H9 (cell line): ENCODE data around the gene NEK5. TPM values are rescaled to one million over a fixed set of nuclear protein-coding genes. Genes with fewer than 3 reads are reported as not detected.

Source experiments
- DNase-seq: peaks from one replicate; pipeline ENCODE4 v3.0.0-alpha.2; 2017
- H2AFZ ChIP-seq: one replicate; pipeline ENCODE4 v1.6.1; 2013; ENCODE audit warnings: mild to moderate bottlenecking, low read length, control low read depth, moderate library complexity
- H2AK5ac ChIP-seq: 2 replicates; pipeline ENCODE4 v1.6.1; 2013; ENCODE audit warnings: low read length, control low read depth, mixed read lengths; ENCODE audit not compliant: insufficient read length
- H2BK120ac ChIP-seq: one replicate; pipeline ENCODE4 v1.6.1; 2013; ENCODE audit warnings: low read depth, mild to moderate bottlenecking, low read length, control low read depth, inconsistent platforms; ENCODE audit not compliant: poor library complexity, severe bottlenecking
- H2BK12ac ChIP-seq: 2 replicates; pipeline ENCODE4 v1.6.1; 2013; ENCODE audit warnings: low read length, control low read depth, mixed read lengths, low read depth; ENCODE audit not compliant: insufficient read length
- H2BK15ac ChIP-seq: 2 replicates; pipeline ENCODE4 v1.6.1; 2013; ENCODE audit warnings: low read depth, low read length, control low read depth
- H2BK20ac ChIP-seq: one replicate; pipeline ENCODE4 v1.6.1; 2013; ENCODE audit warnings: low read depth, mild to moderate bottlenecking, low read length, control low read depth, inconsistent platforms; ENCODE audit not compliant: poor library complexity, severe bottlenecking
- H2BK5ac ChIP-seq: 2 replicates; pipeline ENCODE4 v1.6.1; 2013; ENCODE audit warnings: low read length, control low read depth, mixed read lengths; ENCODE audit not compliant: insufficient read length
- H3K14ac ChIP-seq: 2 replicates; pipeline ENCODE4 v1.6.1; 2013; ENCODE audit warnings: low read length, control low read depth; ENCODE audit not compliant: insufficient read depth
- H3K18ac ChIP-seq: 2 replicates; pipeline ENCODE4 v1.6.1; 2013; ENCODE audit warnings: low read depth, mild to moderate bottlenecking, mixed read lengths, low read length, control low read depth; ENCODE audit not compliant: insufficient read length
- H3K23ac ChIP-seq: 2 replicates; pipeline ENCODE4 v1.6.1; 2013; ENCODE audit warnings: low read length, control low read depth, mixed read lengths, low read depth; ENCODE audit not compliant: insufficient read length
- H3K23me2 ChIP-seq: 2 replicates; pipeline ENCODE4 v1.6.1; 2013; ENCODE audit warnings: low read depth, mild to moderate bottlenecking, mixed read lengths, low read length, control low read depth; ENCODE audit not compliant: insufficient read length, poor library complexity, severe bottlenecking
- H3K27ac ChIP-seq: 2 replicates; pipeline ENCODE4 v1.5.1; 2013; ENCODE audit warnings: low read length, control low read depth, mixed read lengths, low read depth; ENCODE audit not compliant: insufficient read length
- H3K27me3 ChIP-seq: 2 replicates; pipeline ENCODE4 v1.6.1; 2013; ENCODE audit warnings: low read length, control low read depth, inconsistent platforms; ENCODE audit not compliant: insufficient read depth
- H3K4ac ChIP-seq: 2 replicates; pipeline ENCODE4 v1.6.1; 2013; ENCODE audit warnings: low read depth, mild to moderate bottlenecking, control low read depth, inconsistent platforms, low read length, moderate library complexity
- H3K4me1 ChIP-seq: 2 replicates; pipeline ENCODE4 v1.6.1; 2013; ENCODE audit warnings: low read length, control low read depth, inconsistent platforms; ENCODE audit not compliant: insufficient read depth
- H3K4me2 ChIP-seq: 2 replicates; pipeline ENCODE4 v1.6.1; 2013; ENCODE audit warnings: low read length, control low read depth, mixed read lengths; ENCODE audit not compliant: insufficient read length, insufficient read depth
- H3K56ac ChIP-seq: 2 replicates; pipeline ENCODE4 v1.6.1; 2013; ENCODE audit warnings: low read depth, mild to moderate bottlenecking, mixed read lengths, low read length, control low read depth; ENCODE audit not compliant: insufficient read length
- H3K79me1 ChIP-seq: 2 replicates; pipeline ENCODE4 v1.6.1; 2013; ENCODE audit warnings: low read depth, mild to moderate bottlenecking, moderate library complexity, low read length, control low read depth, inconsistent platforms; ENCODE audit not compliant: insufficient read depth, poor library complexity, severe bottlenecking
- H3K79me2 ChIP-seq: 2 replicates; pipeline ENCODE4 v1.6.1; 2013; ENCODE audit warnings: low read length, control low read depth, inconsistent platforms; ENCODE audit not compliant: insufficient read depth
- H3K9ac ChIP-seq: 2 replicates; pipeline ENCODE4 v1.6.1; 2013; ENCODE audit warnings: low read length, control low read depth, mixed read lengths; ENCODE audit not compliant: insufficient read length; ENCODE audit errors: extremely low read depth
- H3K9me3 ChIP-seq: one replicate; pipeline ENCODE4 v1.6.1; 2013; ENCODE audit warnings: low read depth, low read length, inconsistent platforms; ENCODE audit not compliant: control insufficient read depth
- H3T11ph ChIP-seq: one replicate; pipeline ENCODE4 v1.6.1; 2013; ENCODE audit warnings: mild to moderate bottlenecking, low read length, control low read depth, inconsistent platforms
- H4K20me1 ChIP-seq: one replicate; pipeline ENCODE4 v1.6.1; 2013; ENCODE audit not compliant: control insufficient read depth, insufficient read length, insufficient read depth
- H4K5ac ChIP-seq: 2 replicates; pipeline ENCODE4 v1.6.1; 2013; ENCODE audit warnings: low read depth, mild to moderate bottlenecking, mixed read lengths, low read length, control low read depth; ENCODE audit not compliant: insufficient read length
- H4K8ac ChIP-seq: replicated peaks from 2 replicates; pipeline ENCODE4 v1.6.1; 2013; ENCODE audit warnings: low read length, control low read depth, mixed read lengths, low read depth; ENCODE audit not compliant: insufficient read length
- H4K91ac ChIP-seq: 2 replicates; pipeline ENCODE4 v1.6.1; 2013; ENCODE audit warnings: low read depth, mild to moderate bottlenecking, moderate library complexity, mixed read lengths, low read length, control low read depth; ENCODE audit not compliant: insufficient read length
- H3K27ac Mint-ChIP-seq, 3 experiments: 2 replicates in 2 of 3; 3 replicates in 1 of 3; pipeline ENCODE4 v1.8.0; 2020 to 2021; ENCODE audit warnings: mixed read lengths in 3 of 3, mild to moderate bottlenecking in 1 of 3, moderate library complexity in 1 of 3
- H3K27me3 Mint-ChIP-seq: 2 replicates; pipeline ENCODE4 v1.8.0; 2021; ENCODE audit warnings: low read depth, mild to moderate bottlenecking, moderate library complexity, mixed read lengths
- H3K36me3 Mint-ChIP-seq, 3 experiments: 2 replicates in 2 of 3; 3 replicates in 1 of 3; pipeline ENCODE4 v1.8.0; 2020 to 2021; ENCODE audit warnings: low read depth in 3 of 3, mixed read lengths in 3 of 3; ENCODE audit not compliant: insufficient read depth in 1 of 3
- H3K4me1 Mint-ChIP-seq, 2 experiments: 2 replicates each; pipeline ENCODE4 v1.8.0; 2020; ENCODE audit warnings: mixed read lengths in 2 of 2
- H3K4me3 Mint-ChIP-seq, 2 experiments: 2 replicates in 1 of 2; 3 replicates in 1 of 2; pipeline ENCODE4 v1.8.0; 2020 to 2021; ENCODE audit warnings: mild to moderate bottlenecking in 2 of 2, mixed read lengths in 2 of 2, moderate library complexity in 1 of 2
- H3K9me3 Mint-ChIP-seq, 2 experiments: 2 replicates in 1 of 2; 3 replicates in 1 of 2; pipeline ENCODE4 v1.8.0; 2020; ENCODE audit warnings: mild to moderate bottlenecking in 2 of 2, mixed read lengths in 2 of 2, moderate library complexity in 1 of 2
- CTCF ChIP-seq: fragments of 200-600 bp; sonication (generic); conservative IDR thresholded peaks from 3 replicates; pipeline ENCODE4 v1.8.0; 2021; ENCODE audit warnings: antibody characterized with exemption, mild to moderate bottlenecking
- WGBS: extraction: QIAGEN DNeasy Blood & Tissue Kit; methylation state at CpG from one replicate; pipeline ENCODE4 v1.1.7; 2013; ENCODE audit warnings: missing lambda C conversion rate, low lambda C conversion rate, mixed read lengths; ENCODE audit not compliant: insufficient read length; ENCODE audit errors: extremely low coverage; 5-methylcytosine and 5-hydroxymethylcytosine counted together
- total RNA-seq: library from RNA; stranded (reverse); gene quantifications from 2 replicates; pipeline ENCODE4 v1.2.1, GENCODE V29; 2021

Gene NEK5
- total RNA-seq, 1 experiment from 2014 or later, result 0.26 TPM

- H3K56ac ChIP-seq, result no peak overlapping the region
- no peak for TF ChIP-seq CTCF
- H2BK120ac ChIP-seq, result no peak overlapping the region
- no peak overlapping the region for H3K27ac ChIP-seq
- H3K79me2 ChIP-seq, result no peaks in the 10 kb centered on the region
- no peak overlapping the region for H4K91ac ChIP-seq
- no peaks in the 10 kb centered on the region for H3K9me3 ChIP-seq
- no peak overlapping the region for H3K9ac ChIP-seq
- H3K14ac ChIP-seq, result no peak overlapping the region
- no peak overlapping the region for H3T11ph ChIP-seq
- no peak overlapping the region for H3K18ac ChIP-seq
- H3K23me2 ChIP-seq, result peaks cover 3% of the 10 kb centered on the region
- DNase-seq, result no peak
- H2AFZ ChIP-seq, result no peak overlapping the region
- no peak overlapping the region for H3K4ac ChIP-seq
- H2BK5ac ChIP-seq, result no peak overlapping the region
- Mint-ChIP-seq H3K9me3 (peaks cover 2 to 3% of the 10 kb centered on the region in 2 experiments; a peak in 2 of 5 replicates), H3K4me1 (peaks cover 17 to 27% of the 10 kb centered on the region in 2 experiments), H3K36me3 (peaks cover 8% of the 10 kb centered on the region in 3 experiments; a peak in 5 of 7 replicates), H3K27me3 (peaks cover 22% of the 10 kb centered on the region), H3K27ac (no peak overlapping the region), H3K4me3 (no peak overlapping the region)
- no CpG with 5 or more reads among the region's 13 CpGs for WGBS
- no peak overlapping the region for H3K4me2 ChIP-seq
- H3K23ac ChIP-seq, result no peak overlapping the region
- no peaks in the 10 kb centered on the region for H3K4me1 ChIP-seq
- no peak overlapping the region for H4K8ac ChIP-seq
- H2AK5ac ChIP-seq, result no peak overlapping the region
- H4K20me1 ChIP-seq, result no peaks in the 10 kb centered on the region
- no peak overlapping the region for H2BK15ac ChIP-seq
- H4K5ac ChIP-seq, result no peak overlapping the region
- H3K27me3 ChIP-seq, result peaks cover 10% of the 10 kb centered on the region; the same call in 1 of the 2 replicates
- no peak overlapping the region for H2BK20ac ChIP-seq
- no peaks in the 10 kb centered on the region for H3K79me1 ChIP-seq
- H2BK12ac ChIP-seq, result no peak overlapping the region
Measured at GRCh38 chr13:52005841-52006522, 122.9 kb downstream of the NEK5 start.
